Measurements from ENCODE around the gene MYO5A.
"Not testable (repeated sequence)": the region's sequence is repeated elsewhere in the genome, so short reads cannot be mapped to it uniquely, and the experiment has no call there.

The MYO5A gene

DNA sequence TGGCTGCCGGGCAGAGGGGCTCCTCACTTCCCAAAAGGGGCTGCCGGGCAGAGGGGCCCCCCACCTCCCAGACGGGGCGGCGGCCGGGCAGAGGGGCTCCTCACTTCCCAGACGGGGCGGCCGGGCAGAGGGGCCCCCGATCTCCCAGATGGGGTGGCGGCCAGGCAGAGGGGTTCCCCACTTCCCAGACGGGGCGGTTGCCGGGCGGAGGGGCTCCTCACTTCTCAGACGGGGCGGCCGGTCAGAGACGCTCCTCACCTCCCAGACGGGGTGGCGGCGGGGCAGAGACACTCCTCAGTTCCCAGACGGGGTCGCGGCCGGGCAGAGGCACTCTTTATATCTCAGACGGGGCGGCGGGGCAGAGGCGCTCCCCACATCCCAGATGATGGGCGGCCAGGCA is 69.0 kb downstream of the MYO5A start:
- not testable (repeated sequence) for DNase-seq

DNA sequence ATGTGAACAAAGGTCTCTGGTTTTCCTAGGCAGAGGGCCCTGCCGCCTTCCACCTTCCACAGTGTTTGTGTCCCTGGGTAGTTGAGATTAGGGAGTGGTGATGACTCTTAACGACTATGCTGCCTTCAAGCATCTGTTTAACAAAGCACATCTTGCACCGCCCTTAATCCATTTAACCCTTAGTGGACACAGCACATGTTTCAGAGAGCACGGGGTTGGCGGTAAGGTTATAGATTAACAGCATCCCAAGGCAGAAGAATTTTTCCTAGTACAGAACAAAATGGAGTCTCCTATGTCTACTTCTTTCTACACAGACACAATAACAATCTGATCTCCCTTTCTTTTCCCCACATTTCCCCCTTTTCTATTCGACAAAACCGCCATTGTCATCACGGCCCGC is 69.4 kb downstream of the MYO5A start:
- not testable (repeated sequence) for DNase-seq

DNA sequence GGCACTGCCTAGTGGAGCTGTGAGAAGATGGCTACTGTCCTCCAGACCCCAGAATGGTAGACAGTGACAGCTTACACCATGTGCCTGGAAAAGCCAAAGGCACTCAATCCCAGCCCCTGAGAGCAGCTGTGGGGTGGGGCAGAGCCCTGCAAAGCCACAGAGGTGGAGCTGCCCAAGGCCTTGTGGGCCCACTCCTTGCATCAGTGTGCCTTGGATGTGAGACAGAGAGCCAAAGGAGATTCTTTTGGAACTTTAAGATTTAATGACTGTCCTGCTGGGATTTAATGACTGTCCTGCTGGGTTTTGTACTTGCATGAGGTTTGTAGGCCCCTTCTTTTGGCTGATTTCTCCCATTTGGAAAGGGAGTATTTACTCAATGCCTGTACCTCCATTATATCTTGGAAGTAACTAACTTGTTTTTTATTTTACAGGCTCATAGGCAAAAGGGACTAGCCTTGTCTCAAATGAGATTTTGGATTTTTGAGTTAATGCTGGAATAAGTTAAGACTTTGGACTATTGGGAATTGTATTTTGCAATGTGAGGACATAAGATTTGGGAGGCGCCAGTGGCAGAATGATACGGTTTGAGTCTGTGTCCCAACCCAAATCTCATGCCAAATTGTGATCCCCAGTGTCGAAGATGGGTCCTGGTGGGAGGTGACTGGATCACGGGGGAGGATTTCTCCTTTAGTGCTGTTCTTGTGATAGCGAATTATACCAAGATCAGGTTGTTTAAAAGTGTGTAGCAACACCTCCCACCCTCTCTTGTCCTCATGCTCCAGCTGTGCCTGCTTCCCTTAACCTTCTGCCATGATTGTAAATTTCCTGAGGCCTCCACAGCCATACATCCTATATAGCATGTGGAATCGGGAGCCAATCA is 80.4 kb downstream of the MYO5A start:
- DNase-seq, result no peak

DNA sequence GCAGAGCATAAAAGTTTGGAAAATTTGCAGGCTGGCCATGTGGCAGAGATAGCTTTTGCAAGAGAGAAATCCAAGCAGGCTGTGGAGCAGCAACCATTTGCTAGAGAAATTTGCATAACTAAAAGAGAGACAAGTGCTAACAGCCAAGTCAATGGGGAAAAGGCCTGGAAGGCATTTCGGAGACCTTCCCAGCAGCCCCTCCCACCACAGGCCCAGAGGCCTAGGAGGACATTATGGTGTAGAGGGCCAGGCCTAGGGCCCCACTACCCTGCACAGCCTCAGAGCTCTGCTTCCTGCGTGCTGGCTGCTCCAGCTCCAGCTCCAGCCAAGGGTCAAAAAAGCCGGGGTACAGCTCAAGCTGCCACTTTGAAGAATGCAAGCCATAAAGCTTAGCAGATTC is 82.7 kb downstream of the MYO5A start:
- no peak for DNase-seq

DNA sequence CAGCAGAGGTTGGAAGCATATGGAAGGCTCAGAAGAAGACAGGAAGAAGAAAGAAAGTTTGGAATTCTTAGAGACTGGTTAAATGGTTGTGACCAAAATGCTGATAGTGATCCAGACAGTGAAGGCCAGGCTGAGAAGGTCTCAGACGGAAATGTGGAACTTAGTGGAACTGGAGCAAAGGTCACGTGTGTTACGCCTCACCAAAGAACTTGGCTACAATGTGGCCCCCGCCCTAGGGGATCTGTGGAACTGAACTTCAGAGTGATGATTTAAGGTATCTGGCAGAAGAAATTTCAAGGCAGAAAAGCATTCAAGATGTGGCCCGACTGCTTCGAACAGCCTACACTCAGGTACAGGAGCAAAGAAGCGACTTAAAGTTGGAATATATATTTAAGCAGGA is 83.1 kb downstream of the MYO5A start:
- no peak for DNase-seq

DNA sequence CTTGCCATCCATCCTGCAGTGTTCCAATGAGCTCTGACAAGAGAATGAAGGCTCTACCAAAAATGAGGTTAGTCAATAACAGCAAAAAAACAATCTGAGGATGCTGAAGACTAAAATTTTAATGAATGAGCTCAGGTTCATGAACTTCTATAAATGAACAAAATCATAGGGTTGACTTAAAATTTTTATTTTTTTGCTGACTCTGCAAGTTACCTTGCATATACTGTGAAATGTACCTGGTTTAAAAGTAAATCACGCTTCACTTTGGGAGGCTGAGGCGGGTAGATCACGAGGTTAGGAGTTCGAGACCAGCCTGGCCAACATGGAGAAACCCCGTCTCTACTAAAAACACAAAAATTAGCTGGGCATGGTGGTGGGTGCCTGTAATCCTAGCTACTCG is 85.5 kb downstream of the MYO5A start:
- DNase-seq, result not testable (repeated sequence)

DNA sequence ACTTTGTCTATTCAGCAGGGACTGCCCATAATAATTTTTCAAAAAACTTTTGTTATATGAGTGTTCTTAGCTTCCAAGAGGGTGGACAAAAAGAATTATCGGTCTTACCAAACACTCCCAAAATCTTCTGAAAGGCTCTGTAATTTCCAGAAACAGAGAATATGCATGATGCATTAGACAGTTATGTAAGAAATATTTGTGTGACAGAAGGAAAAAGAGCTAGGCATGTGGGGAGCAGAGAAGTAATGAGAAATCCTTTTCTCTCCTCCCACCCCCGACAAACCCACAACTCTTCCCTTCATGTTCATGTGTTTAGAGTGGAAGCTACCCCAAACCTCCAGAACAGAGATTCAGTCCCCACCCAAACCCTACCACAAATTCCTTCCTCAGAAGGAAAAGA is 86.8 kb downstream of the MYO5A start:
- no peak for DNase-seq

DNA sequence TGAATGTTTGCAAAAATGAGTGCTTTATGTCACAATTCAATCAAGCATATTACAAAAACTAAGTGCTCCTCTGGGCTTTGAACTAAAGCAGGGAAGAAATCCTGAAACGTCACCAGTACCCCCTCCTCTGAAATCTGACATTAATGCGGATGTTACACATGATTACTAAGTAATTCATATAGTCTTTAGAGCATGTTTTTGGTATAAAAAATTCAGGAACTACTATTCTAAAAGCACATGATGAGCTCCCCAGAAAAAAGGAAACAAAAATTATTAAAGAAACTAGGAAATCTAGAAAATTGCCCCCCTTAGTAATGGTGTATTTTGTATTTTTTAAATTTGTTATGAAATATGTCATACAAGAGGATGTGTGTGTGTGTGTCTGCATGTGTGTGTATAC is 87.7 kb downstream of the MYO5A start:
- DNase-seq, result no peak

DNA sequence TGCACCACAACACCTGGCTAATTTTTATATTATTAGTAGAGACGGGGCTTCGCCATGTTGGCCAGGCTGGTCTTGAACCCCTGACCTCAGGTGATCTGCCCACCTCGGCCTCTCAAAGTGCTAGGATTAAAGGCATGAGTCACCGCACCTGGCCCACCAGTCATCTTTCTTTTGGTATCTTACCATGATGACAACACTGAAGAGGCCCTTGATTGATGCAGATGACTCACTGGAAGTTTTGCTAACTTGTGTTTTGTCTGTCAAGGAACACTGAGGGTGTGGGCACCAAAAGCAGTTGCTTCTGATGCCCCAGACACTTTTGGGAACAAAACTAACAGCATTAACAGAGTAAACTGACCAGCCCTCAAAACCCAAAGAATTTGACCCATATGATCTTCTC is 88.3 kb downstream of the MYO5A start:
- DNase-seq, result no peak

DNA sequence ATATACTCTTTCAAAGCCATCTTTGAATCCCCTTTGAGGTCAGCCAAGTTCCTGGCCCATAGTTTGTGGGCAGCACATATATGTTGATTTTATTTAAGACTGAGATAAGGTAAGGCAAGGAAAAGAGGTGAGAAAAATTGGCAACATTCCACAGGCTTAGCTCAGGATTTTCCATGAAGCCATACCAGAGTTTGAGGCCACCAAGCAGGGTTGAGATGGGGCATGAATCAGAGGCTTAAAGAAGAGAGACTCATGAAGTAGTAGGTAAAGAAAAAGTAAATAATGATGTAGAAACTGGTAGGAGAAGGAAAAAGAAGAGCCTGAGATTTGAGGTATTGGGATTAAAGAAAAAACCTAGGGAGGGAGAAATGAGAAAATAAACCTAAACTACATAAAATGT is 89.2 kb downstream of the MYO5A start:
- no peak for DNase-seq

DNA sequence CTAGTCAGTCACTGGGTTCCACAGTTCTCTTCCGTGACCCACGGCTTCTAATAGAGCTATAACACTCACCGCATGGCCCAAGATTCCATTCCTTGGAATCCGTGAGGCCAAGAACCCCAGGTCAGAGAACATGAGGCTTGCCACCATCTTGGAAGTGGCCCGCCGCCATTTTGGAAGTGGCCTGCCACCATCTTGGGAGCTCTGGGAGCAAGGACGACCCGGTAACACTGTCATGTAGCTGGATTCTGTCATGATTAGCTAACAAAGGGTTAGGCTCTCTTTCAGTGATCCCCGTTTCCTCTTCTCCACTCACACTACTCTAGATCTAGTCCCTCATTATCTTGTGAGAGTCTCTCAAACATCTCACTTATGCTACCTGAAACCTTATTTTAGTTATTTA is 89.6 kb downstream of the MYO5A start:
- DNase-seq, result not testable (repeated sequence)

DNA sequence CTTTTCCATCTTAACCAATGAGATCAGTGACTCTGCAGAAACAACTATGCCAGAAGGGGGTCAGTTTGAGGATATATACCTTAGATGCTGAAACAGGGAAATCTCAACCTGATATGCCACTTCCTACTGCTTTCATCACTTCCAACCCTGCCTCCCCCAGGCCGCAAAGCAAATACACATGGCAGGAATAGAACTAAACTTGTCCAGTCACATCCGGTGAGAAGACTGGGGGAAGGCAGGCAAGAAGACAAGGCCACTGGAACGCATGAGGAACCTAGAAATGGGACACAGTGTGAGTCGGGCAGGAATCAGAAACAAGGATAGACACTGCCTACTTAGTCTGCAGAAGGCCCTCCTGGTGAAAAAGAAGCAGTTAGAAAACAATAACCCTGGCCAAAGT is 90.6 kb downstream of the MYO5A start:
- no peak for DNase-seq

DNA sequence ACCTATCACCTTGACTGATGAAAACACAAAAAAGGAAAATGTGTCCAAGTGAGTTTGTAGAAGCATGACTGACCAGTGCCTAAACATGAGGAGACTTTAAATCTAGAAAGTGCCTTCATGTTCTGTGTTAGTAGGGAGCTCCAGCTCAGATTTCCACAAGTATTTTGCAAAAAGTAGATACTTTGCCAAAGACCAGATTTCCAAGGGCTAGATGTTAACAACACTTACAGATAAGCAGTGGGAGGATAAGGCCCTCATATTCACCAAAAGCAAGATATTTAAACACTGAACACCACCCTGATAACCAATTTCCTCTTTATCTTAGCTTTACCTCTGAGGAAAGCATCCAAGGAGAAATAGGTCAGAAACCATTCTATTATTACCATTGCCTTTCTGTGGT is 91.0 kb downstream of the MYO5A start:
- no peak for DNase-seq

DNA sequence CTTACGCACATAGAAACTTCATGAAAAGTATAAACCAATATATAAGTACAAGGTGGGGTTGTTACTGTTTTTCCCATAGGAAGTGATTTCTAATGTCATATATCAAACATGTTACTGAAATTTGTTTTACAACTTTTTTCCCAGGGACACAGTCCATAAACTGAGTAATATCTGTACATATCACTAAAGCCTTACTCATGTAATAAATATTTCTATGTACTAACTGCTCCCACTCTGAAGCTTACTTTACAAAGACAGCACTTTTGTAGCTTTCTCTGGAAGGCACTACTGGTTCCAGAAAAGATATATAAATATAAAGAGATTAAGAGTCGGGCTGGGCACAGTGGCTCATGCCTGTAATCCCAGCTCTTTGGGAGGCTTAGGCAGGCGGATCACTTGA is 91.7 kb downstream of the MYO5A start:
- no peak for DNase-seq

DNA sequence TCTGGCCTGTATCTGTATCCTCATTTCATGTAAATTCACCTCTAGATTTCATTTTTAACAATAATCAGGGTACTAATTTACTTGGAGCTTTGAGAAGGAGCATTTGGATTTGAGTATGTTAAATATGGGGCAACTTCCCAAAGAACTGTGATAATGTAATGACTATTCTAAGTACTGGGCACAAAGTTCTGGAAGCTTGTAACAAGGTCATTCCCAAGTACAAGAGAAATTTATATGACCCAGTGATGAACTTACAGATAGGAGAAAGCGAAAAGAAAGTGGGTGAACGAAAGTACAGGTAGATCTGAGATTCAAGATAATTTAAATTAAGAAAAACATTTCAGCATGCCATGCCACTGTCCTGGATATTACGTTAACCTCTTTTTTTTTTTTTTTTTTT is 93.8 kb downstream of the MYO5A start:
- DNase-seq, result no peak

DNA sequence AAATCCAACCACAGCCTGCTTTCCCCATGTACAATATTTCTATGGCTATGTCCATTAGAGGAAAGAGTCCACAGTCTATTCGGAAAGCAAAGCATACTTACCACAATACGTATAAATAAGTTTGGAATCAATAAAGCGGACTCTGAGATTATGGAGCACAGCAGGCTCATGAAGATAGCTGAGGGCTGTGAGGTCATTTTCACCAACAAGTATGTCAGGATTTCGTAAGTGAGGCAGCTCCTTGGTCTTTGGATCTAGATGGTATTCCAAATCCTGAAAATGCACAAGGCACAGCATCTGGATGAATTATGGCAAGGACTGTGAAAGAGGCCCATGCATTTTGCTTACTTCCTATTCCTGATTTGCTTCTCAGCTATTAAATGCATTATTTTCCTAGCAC is 100.4 kb downstream of the MYO5A start:
- no peak for DNase-seq

DNA sequence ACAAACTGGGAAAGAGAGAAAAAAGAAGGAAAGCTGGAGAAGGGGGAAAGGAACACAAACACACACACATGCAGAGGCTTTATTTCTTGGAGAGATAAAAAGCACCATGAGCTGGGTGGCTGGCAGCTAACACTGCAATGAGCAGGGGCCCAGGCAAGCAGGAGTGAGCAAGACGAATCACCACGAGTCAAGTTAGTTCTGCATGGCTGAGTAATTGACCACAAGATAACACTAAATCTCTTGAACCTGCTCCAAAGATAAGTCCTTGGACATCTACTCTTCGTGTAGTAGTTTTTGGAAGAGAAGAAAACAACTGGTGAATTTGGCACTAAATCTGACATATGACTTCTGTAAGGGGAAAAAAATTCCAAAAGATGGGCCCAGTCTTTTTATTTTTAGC is 100.9 kb downstream of the MYO5A start:
- no peak for DNase-seq

DNA sequence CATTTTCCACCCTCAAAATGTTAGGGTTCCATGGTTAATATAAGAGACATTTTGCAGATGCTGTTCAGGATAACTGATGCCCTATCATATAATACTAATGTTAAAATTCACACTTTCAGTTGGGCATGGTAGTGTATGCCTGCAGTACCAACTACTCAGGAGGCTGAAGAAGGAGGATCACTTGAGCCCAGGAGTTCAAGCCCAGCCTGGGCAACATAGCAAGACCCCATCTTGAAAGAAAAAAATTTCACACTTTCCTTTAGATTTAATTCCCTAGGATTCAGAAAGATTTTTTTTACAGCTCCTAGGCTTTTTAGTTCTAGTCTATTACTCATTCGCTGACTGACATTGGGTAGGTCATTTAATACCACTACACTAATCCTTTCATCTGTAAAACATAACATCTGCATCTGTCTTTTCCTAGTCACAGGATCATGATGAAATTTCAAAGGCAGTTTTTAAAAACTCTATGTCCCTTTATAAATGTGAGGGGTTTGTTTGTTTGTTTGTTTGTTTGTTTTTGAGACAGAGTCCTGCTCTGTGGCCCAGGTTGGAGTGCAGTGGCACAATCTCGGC is 103.7 kb downstream of the MYO5A start:
- DNase-seq, result no peak

DNA sequence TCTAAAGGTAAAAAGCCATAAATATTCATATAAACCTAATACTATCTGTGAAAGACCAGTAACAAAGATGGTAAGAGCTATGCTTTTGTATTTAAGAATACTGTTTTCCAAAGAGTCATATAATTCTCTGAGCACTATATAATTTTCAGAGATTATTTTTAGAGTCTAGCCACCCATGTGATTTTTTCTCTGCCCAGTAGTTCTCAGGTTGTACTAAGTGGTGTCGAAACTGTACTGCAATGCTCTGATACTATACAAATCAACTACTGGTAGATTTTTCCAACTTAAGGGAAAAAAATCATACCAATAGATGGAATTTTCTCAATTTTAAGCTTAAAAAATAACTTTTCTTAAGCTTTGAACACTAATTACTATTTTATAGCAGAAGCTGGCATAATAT is 104.8 kb downstream of the MYO5A start:
- DNase-seq, result no peak

DNA sequence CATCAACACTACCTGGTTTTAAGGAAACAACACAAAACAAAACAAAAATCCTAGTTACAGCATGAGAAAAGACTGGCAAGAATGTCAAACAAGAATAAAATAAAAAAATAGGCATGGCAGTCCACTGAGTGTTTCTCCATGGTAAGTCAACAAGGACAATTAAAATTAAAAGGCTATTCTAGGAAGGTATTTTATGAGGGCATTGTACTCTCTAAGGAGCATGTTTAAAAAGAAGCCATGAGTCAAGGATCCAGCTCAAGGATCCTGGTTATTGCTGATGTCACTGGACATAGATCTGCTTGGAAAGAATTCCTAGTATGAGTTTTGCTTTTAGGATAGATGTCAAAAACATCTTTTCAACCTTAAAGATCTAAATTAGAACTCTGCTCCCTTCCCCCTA is 106.7 kb downstream of the MYO5A start:
- DNase-seq, result no peak

DNA sequence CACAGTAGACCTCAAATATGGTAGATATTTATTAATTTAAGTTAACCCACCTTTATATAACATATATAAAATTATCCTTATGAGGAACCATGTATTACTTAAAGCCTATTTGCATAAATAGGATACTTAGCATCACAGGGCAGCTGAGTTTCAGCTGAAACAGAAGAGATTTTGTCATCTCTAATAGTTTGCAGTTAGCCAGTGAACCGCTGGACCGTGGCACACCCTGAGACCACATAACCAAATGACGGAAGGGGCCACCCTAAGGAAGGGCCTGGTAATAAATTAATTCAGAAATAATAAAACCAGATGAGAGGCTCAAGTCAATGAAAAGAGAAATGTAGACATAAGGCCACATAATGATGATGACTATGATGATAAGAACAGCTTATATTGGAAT is 107.7 kb downstream of the MYO5A start:
- no peak for DNase-seq

DNA sequence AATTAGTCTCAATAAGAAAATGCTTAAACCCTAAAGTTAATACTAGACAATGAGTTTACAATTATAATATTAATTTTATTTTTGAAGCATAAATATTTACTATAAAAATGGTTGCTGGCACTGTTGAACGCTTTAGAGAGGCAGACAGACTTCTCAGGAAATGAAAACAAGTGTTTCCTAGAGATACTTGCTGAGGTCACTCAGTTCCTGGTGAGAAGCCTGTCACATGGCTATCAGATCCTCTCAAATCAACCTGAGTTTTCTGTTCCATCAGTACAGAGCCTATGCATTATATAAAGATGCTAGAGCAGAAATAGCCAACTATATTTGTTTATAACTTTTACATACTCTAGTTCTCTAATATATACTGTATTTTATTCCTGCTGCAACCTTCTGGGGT is 109.2 kb downstream of the MYO5A start:
- DNase-seq, result no peak

DNA sequence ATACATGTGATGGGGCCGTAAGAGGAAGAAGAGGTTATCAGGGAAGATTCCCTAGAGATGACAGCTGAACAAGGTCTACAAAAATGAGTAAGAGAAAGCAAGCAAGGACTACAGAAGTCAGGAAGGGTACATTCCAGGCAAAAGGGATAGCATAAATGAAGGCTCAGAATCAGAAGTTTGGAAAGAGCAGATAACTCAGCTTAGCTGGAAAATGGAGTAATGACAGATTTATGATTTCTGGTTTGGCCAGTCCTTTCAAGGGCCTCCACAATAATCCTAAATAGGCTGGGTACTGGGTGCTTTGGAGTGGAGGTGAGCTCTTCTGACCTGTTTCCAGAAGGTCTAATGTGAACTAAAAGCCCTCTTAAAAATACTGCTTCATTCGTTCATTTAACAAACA is 110.7 kb downstream of the MYO5A start:
- no peak for DNase-seq

DNA sequence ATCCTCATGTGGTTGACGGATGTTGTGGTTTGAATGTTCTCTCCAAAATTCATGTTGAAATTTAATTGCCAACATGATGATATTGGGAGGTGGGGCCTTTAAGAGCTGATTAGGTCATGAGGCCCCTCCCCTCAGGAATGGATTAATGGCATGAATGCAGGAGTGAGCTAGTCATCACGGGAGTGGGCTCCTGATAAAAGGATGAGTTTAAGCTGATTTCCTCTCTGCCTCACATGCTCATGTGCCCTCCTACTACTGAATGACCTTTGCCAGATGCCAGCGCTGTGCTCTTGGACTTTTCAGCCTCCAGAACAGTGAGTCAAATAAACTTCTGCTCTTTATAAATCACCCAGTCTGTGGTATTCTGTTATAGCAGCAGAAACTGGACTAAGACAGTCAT is 111.2 kb downstream of the MYO5A start:
- DNase-seq, result no peak

DNA sequence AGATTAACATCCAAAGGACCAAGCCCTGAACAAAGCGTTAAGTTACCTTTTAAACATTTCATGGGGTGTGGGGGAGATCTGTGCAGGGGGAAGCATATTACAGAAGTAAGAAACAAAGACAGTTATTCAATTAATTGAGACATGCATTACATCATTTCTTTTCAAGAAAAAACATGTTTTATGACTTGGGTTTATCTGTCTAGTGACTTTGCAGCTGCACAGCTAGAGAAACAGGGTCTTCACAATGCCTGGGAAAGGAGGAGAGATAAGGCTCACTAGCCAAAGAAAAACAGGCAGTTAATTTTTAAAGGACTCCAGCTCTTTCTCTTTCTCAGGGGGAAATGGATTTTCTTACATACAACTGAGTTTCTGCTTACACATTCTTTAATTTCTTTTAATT is 112.1 kb downstream of the MYO5A start:
- DNase-seq, result not testable (repeated sequence)

Measured in DMS153 (cell line).